Progenitor cell of endocrine pancreas (in vitro differentiated cells): ENCODE data around the gene KMT2C. TPM values are rescaled to one million over a fixed set of nuclear protein-coding genes. Genes with fewer than 3 reads are reported as not detected.

Source experiments
- DNase-seq: peaks from one replicate; pipeline ENCODE4 v3.0.0; 2021; ENCODE audit warnings: low spot score; ENCODE audit not compliant: unreplicated experiment
- H3K27ac Mint-ChIP-seq: 2 replicates; pipeline ENCODE4 v1.8.0; 2021; ENCODE audit warnings: mild to moderate bottlenecking, moderate library complexity, mixed read lengths
- H3K27me3 Mint-ChIP-seq: 2 replicates; pipeline ENCODE4 v1.8.0; 2021; ENCODE audit warnings: mixed read lengths
- H3K36me3 Mint-ChIP-seq: 2 replicates; pipeline ENCODE4 v1.8.0; 2022; ENCODE audit warnings: mixed read lengths; ENCODE audit not compliant: insufficient read depth
- H3K4me1 Mint-ChIP-seq: 2 replicates; pipeline ENCODE4 v1.8.0; 2021; ENCODE audit warnings: low read depth, mixed read lengths
- H3K4me3 Mint-ChIP-seq: 2 replicates; pipeline ENCODE4 v1.8.0; 2021; ENCODE audit warnings: low read depth, mild to moderate bottlenecking, moderate library complexity, mixed read lengths
- H3K9me3 Mint-ChIP-seq: 2 replicates; pipeline ENCODE4 v1.8.0; 2021; ENCODE audit warnings: low read depth, mixed read lengths
- CTCF ChIP-seq: fragments of 200-600 bp; sonication (generic); IDR thresholded peaks from one replicate; pipeline ENCODE4 v1.5.0; 2021; ENCODE audit warnings: antibody characterized with exemption, mild to moderate bottlenecking; ENCODE audit not compliant: unreplicated experiment
- total RNA-seq: library from RNA; stranded (reverse); gene quantifications from 2 replicates; pipeline ENCODE4 v1.2.1, GENCODE V29; 2021

The KMT2C gene
- total RNA-seq, 1 donor from 2014 or later = 75.9 TPM

- H3K4me1 Mint-ChIP-seq = no peaks in the 10 kb centered on the region
- peaks cover 50% of the 10 kb centered on the region for H3K36me3 Mint-ChIP-seq
- peak overlapping the region; percentile 79 for H3K27ac Mint-ChIP-seq
- DNase-seq = no peak
- no peaks in the 10 kb centered on the region for H3K27me3 Mint-ChIP-seq
- H3K4me3 Mint-ChIP-seq = no peak overlapping the region
- no peak for TF ChIP-seq CTCF
- H3K9me3 Mint-ChIP-seq = peaks cover 12% of the 10 kb centered on the region
These were observed 304.9 kb downstream of the KMT2C start for GRCh38 chr7:152130658-152131590.

- Mint-ChIP-seq H3K27me3 (no peaks in the 10 kb centered on the region), H3K4me1 (no peaks in the 10 kb centered on the region), H3K9me3 (peaks cover 17% of the 10 kb centered on the region), H3K4me3 (no peak overlapping the region), H3K27ac (no peak overlapping the region), H3K36me3 (peaks cover 61% of the 10 kb centered on the region)
- no peak for DNase-seq
- no peak for TF ChIP-seq CTCF
These were observed 306.1 kb downstream of the KMT2C start for GRCh38 chr7:152129682-152130081.

- DNase-seq = no peak
- no peak for TF ChIP-seq CTCF
- H3K27ac Mint-ChIP-seq = no peak overlapping the region
- H3K9me3 Mint-ChIP-seq = peaks cover 17% of the 10 kb centered on the region
- no peaks in the 10 kb centered on the region for H3K27me3 Mint-ChIP-seq
- no peaks in the 10 kb centered on the region for H3K4me1 Mint-ChIP-seq
- peaks cover 66% of the 10 kb centered on the region for H3K36me3 Mint-ChIP-seq
- no peak overlapping the region for H3K4me3 Mint-ChIP-seq
These were observed 306.9 kb downstream of the KMT2C start for GRCh38 chr7:152128741-152129461.

- Mint-ChIP-seq H3K36me3 (peaks cover 65% of the 10 kb centered on the region), H3K4me3 (no peak overlapping the region), H3K4me1 (no peaks in the 10 kb centered on the region), H3K27me3 (no peaks in the 10 kb centered on the region), H3K27ac (no peak overlapping the region), H3K9me3 (peaks cover 17% of the 10 kb centered on the region)
- no peak for DNase-seq
- TF ChIP-seq CTCF = no peak
These were observed 307.6 kb downstream of the KMT2C start for GRCh38 chr7:152128252-152128651.

- Mint-ChIP-seq H3K27ac (no peak overlapping the region), H3K27me3 (no peaks in the 10 kb centered on the region), H3K4me3 (no peak overlapping the region), H3K36me3 (peaks cover 69% of the 10 kb centered on the region), H3K4me1 (no peaks in the 10 kb centered on the region), H3K9me3 (peaks cover 17% of the 10 kb centered on the region)
- no peak for DNase-seq
- TF ChIP-seq CTCF = no peak
These were observed 308.6 kb downstream of the KMT2C start for GRCh38 chr7:152127229-152127628.
